ENCODE results near the gene SLC38A4.
"Not testable (repeated sequence)": the region's sequence is repeated elsewhere in the genome, so short reads cannot be mapped to it uniquely, and the experiment has no call there.

Gene SLC38A4, protein sequence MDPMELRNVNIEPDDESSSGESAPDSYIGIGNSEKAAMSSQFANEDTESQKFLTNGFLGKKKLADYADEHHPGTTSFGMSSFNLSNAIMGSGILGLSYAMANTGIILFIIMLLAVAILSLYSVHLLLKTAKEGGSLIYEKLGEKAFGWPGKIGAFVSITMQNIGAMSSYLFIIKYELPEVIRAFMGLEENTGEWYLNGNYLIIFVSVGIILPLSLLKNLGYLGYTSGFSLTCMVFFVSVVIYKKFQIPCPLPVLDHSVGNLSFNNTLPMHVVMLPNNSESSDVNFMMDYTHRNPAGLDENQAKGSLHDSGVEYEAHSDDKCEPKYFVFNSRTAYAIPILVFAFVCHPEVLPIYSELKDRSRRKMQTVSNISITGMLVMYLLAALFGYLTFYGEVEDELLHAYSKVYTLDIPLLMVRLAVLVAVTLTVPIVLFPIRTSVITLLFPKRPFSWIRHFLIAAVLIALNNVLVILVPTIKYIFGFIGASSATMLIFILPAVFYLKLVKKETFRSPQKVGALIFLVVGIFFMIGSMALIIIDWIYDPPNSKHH
- 0 reads per million in 4 experiments for total RNA-seq

DNA sequence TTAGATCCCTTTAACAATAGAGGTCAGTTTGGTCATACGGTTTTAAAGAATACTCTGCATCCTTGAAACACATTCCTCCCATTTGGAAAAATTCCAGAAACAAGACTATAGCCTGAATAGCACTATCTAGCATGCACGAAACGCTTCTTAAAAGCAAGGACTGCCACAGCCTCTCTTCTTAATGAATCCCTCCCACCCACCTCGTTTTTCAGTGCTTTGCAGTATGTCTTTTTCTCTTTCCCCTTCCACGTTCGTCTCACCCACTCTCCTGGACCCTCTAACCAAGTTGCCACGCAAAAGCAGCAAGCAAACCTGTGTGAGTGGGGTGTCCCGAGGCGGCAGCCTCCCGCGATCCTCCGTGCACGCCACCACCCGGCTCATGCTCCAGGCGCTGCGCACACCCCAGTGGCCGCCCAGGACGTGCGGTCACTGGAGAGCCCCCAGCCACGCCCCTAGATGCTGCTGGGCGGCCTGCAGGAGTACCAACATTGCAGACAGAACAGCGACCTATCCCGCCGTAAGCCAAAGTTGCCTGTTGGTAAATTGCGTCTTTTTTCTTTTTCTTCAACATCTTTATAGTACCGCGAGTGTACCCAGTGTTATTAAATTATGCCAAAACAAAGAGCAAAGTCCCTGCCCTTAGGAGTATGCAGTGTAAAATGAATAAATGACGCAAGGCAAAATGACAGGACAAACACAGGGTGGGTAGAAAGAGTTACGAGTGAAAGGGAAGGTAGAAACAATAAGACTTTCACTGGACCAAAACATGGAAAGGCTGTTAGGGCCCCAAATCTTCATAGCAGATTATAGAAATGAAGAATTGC is at the start of gene SLC38A4:
Gene SLC38A4, minus strand, starts transcription at position 407 of the 824 bp plus-strand sequence. CDS start 32,926 bp downstream, outside the sequence.
- DNase-seq: no peak

DNA sequence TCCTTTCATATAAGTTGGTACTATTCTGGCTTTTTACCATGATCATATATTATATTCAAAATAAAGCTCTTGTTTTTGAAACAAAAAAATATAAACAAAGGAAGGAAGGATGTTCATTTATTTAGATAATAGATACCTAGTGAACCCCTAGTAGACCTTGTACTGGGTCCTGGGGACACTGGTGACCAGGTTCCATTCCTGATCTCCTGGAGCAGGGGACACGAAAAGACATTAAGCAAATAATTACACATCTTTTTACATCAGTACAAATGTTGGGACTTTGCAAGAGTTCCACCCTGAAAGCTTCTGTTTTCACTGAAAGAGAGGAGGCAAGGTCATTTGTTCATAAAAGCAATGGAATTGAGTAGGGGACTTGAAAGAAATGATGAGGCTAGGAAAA is 49.3 kb upstream of the SLC38A4 start:
- DNase-seq: no peak

DNA sequence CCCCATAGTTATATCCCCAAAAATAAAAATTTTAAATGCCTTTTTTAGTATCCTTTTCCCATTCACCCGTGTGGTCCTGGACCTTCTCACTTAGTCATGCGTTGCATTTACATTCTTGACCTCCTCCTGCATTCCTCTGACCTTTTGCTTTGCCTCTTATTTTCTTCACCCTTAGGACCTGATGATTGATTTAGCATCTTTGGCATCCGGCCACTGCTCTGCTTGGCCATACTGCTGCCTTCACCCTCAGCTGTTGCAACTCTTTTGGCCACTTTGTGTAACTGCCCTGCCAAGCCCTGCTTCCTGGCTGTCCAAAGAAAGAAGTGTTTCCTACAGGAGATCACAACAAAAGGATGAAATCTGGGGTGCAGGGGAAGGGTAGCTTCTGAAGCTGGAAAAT is 48.8 kb upstream of the SLC38A4 start:
- DNase-seq: no peak

DNA sequence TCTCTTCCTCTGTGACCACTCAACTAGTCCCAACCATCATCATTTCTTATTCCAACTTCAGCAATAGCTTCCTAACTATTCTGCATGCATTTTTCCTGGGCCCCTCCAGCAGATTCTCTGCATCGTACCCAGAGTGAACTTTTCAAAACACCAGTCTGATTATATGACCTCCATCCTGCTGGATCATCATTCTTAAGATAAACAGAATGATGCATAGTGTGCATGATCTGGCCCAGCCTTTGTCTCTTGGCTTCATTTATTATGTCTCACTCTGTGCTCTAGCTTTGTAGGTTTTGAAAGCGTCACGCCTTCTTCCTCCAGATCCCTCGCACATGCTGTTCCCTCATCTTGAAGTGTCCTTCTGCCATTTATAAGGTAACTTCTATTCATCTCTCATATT is 46.3 kb upstream of the SLC38A4 start:
- DNase-seq: no peak

DNA sequence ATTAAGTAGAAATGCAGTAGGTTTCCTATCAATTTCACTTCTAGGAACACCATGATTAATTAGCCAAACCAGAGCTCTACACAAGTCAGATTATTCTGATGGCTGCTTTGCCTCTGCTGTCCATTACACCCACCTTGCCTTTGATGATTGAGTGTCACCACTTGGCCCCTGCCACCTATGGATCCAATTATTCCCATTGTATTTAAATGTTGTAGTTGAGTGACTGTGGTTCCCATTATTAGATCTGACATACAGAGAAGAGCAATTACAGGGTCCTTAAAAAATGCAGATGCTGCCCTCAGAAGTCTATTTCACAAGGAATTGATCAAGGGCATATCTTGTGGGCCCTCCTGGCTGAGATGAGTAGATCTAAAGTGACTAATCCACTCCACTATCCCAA is 39.5 kb upstream of the SLC38A4 start:
- no peak for DNase-seq

DNA sequence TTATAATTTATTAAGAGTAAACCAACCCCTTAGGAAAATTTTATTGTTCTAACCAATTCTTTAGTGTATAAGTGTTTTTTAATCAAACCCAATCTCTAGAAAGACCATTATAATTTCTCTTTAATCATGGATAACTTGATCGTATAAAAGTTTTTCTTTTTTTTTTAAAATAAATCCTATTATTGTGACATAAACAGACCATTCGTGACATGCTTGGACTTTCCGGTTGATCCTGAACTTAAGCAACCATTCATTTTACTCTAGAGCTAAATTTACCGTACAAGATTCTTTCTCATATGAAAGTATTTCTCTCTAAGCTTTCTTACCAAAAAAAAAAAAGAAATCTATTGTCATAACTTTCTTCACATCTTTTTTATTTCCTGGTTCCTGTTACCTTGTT is 32.6 kb upstream of the SLC38A4 start:
- DNase-seq: no peak

DNA sequence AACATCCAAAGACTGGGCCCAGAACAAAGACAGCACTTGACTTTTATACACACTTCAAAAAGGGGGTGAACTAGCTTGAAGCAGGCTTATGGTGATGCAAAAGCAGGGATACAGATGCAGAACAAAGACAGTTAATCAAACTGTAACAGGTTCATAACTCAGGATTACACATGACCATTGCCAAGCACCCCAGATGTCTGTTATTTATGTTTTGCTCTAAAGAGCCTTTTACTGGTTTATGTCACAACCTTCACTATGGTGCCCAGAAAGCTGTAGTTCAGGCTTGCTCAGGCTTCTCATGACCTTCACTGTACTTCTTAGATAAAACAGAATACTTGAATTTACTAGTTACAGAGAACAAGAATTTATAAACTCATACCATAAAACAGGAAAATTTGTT is 31.7 kb upstream of the SLC38A4 start:
- DNase-seq: no peak

DNA sequence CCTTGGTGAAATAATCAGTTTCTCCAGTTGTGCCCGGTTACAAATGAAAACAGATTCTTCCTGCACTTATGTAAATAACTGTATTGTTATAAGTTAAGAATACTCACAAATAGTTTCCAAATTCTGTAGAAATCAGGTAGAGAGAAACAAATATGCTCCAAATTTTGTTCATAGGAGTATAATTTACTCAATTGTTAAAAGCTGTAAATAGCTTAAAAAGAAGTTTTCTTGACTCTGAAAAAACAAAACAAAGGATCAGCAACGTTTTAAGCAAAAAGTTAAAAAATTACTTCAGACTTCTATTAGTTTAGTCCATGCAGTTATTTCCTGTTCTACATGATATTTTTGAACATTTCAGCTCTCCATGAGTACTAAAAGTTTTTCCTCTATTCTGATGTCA is 30.0 kb upstream of the SLC38A4 start:
- DNase-seq: no peak

DNA sequence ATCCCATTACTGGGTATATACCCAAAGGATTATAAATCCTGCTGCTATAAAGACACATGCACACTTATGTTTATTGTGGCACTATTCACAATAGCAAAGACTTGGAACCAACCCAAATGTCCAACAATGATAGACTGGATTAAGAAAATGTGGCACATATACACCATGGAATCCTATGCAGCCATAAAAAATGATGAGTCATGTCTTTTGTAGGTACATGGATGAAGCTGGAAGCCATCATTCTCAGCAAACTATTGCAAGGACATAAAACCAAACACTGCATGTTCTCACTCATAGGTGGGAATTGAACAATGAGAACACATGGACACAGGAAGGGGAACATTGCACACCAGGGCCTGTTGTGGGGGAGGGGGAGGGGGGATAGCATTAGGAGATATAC is 28.4 kb upstream of the SLC38A4 start:
- DNase-seq: not testable (repeated sequence)

DNA sequence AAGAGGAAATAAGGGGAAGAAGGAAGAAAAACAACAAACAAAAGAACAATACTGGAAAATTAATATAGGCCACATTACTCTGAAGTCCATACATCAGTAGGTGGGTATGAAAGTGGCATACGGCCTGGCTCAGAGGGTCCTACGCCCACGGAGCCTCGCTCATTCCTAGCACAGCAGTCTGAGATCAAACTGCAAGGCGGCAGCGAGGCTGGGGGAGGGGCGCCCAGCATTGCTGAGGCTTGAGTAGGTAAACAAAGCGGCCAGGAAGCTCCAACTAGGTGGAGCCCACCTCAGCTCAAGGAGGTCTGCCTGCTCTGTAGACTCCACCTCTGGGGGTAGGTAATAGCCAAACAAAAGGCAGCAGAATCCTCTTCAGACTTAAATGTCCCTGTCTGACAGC is 23.0 kb upstream of the SLC38A4 start:
- not testable (repeated sequence) for DNase-seq

DNA sequence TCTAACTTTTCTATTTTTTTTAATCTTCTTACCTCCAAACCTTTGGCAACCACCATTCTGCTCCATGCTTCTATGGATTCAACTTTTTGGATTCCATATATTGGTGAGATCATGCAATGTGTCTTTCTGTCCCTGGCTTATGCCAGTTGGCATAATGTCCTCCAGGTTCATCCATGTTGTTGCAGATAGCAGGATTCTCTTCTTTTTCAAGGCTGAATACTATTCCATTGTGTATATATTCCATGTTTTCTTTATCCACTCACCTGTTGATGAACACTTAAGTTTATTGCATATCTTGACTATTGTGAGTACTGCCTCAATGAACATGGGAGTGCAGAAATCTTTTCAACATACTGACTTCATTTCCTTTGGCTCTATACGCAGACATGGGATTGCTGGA is 21.2 kb upstream of the SLC38A4 start:
- no peak for DNase-seq

DNA sequence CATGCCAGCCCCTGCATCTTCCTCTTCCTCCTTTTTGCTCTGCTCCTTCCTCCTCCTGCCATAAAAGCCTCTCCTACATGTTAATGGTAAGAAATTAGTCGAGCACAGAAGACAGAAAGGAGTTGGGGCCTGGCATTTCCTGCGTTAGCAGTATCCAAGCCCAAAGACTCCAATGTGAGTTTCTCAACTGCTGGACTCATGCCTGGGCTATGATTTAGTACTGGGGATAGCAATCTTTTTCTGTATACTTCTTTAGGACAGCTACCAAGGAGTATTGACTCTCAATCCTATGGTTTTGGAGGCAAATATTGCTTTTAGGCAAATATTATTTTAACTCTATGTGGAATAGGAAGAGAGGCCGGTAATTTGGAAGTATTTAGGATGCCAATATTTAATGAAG is 18.0 kb upstream of the SLC38A4 start:
- no peak for DNase-seq

DNA sequence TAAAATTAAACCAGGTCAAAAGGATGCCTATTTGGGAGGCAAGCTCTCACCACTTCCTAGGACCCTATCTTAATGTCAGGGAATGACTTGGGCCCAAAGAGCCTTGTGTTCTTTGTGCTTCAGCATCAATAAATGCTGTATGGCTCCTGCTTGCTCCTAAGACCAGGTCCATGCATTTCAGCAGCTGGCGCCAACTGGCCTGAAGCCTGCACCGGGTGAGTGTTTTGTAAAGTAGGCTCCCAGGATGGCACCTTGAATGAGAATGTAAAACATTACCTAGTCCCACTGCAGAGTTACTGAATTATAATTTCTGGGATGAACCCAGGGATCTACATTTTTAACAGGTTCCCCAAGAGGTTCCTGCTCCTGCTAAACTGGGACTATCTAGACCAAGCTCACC is 16.1 kb upstream of the SLC38A4 start:
- DNase-seq: no peak

DNA sequence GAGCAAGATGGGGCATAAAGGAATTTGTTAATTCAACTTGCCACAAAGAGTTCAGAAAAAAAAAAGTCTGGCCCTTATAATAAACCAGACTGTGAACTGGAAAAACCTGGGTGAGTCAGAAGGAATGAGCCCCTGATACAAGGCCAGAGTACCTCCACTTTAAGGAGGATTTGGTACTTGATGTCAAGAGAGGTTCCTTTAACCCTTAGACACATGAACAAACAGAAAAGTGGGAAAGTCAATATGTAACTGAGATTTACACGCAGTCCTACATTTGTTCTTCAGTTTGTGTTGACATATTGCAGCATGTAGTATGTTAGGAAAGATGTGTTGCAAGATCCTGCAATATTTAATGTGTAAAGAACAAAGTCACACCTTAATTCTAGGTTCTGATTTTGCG is 14.2 kb upstream of the SLC38A4 start:
- DNase-seq: no peak

DNA sequence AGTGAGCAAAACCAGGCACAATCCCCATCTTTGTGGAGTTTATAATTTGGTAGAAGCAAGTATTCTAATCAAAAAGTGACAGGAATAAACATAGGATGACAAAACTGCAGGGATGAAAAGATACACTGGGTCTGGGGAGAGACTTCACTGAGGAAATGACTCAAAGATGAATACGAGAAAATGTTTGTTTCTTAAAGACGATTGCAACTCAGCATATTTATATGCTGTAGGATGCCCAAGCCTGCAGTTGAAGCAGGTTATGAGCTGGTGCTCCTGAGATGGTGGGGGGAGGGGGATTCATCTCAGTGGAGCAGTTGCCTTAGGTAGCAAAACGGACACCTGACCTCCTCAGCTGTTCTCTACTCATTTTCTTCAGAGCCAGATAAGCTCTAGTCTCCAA is 13.4 kb upstream of the SLC38A4 start:
- DNase-seq: no peak

DNA sequence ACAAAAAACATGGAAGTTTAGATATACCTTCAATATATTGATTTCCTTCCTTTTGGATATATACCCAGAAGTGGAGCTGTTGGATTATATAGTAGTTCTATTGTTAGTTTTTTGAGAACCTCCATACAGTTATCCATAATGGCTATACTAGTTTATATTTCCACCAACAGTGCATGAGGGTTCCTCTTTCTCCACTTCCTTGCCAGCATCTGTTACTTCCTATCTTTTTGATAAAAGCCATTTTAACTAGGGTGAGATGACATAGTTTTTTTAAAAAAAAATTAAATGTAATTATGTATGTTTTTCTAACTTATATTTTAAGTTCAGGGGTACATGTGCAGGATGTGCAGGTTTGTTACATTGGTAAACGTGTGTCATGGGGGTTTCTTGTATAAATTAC is 10.0 kb upstream of the SLC38A4 start:
- no peak for DNase-seq

DNA sequence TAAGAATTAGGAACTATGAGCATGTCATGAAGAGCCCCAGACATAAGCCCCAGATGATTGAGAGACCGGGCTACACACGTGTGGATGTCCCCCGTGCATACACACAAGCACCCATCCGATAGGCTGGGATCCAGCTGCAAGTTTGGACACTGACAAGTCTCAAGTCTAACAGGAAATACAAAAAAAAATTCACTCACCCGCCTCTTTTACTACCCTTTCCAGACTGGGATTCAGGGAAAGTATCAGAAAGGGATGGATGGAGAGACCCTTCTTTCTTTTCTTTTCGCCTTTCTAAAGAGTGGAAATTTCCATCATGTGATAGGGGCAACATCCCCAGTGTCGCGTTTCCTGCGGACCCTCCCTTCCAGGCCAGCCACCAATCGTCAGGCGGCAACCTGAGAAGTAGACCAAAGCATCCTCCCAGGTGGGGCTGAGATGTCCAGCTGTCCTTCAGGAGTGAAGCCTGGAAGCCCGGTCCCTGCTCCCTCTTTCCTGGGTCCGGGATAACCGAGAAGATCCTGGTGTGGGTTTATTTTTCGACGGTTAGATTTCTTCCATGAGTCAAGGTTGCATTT is 6.4 kb upstream of the SLC38A4 start:
- DNase-seq: no peak

DNA sequence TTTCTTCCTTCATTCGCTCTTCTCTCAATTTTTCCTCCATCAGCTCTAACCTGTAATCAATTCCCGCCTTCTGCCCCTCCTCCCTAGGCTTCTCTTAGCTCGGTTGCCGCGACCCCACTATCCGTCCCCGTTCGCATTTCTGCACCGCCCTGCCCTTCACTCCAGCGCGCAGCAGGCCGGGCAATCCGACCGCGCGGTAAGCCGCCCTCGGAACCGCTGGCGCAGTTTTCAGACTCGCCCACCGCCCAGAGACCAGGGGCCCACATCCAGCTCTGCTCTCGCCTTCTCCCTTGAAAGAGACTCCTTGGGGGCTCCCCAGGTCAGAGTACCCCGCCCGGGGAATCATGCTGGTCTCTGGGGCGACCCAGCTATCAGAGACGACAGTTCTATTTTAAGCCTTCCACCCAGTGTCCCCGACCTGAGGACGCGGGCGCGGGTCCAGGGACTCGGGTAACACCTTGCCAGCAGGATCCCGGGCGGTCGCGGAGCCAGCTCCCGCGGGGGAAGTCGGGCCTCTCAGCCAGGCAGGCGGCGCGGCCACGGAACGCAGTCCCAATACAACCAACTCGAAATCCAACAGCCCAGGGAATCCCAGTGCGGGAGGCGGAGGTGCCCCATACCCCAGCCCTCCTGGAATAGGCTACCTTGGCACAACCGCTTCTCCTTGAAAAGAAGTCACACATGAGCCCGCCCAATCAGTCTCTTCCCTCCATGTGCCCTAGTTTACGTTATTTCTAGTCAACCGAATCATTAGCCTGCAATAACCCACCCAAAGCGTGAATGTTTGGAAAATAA is 5.7 kb upstream of the SLC38A4 start:
- no peak for DNase-seq

DNA sequence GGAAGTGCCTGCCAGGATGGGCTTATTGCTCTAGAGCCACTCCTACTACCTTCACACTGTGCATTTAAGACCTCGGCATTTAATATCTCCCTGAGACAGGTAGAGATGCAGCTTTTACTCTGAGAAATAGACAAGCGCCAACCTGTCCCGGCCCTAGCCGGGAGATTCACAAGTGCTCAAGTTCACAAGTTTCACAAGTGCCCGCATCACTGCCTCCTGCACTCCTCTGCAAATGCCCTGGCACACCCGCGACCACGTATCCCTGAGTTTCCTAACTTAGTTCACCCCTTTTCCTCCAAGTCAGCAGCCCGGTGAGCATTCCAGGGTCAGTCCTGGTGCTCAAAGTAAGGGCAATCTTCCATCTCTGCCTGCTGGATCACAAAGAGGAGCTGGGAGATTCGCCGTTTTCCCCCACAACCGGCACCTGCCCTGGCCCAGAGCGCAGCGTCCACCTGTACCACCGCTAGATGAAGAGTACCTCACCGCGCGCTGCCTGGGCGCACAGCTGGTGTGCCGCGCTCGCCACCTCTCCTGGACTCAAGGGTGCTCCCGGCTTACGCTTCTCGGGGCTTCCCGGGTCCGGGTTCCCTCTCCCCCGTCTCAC is 5.0 kb upstream of the SLC38A4 start:
- DNase-seq: no peak

DNA sequence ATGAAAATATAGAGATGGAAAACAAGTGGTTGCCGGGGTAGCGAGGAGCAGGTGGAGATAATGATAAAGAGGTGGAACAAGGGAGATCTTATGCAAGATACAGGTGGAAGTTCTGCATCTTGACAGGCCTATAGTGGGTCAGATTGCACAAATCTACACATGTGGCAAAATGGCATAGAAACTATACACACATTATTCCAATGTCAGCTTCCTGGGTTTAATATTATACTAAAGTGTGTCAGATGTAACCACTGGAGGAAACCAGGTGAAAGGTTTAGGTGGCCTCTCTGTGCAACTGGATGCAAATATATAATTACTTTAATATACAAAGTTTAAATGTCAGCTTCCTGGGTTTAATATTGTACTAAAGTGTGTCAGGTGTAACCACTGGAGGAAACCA is 1.1 kb downstream of the SLC38A4 start:
- no peak for DNase-seq

DNA sequence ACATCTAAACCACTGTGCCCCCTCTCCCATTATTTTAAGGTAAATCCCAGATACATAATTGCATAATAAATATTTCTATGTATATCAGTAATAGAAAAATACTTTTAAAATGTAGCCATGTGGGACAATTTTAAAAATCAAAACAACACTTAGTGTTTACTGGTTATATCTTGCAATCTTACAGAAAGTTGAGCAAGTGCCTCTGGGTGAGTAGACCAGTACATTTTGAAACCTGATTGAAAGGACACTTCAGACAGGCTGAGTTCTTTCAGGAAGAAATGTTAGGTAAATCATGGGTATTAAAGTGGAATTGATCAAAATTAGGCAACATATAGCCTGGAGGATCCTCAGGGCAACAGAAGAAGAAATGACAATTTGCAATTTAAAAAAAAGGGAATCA is 7.2 kb downstream of the SLC38A4 start:
- DNase-seq: no peak

DNA sequence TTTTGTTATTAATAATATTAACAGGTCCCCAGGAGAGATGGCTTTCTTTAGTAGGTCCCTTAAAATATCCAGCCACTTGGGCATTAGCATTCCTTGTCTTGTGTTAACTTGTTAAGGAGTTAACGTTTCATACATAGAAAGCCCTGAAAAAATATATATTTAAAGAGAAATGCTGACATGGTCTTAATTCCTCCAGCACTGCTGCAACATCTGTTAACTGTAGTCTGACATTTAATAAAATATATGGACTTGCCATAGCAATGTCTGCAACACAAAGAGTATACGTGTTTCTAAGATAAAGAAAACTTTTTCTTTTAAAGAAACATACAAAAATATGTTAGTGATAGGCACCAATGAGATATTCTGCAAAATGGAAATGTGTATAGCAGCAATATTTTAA is 10.0 kb downstream of the SLC38A4 start:
- DNase-seq: no peak

Data from effector CD8-positive, alpha-beta T cell (primary cell).